Frontal cortex (tissue), 4 donors: ENCODE results near the gene SSH3. TPM values are rescaled to one million over a fixed set of nuclear protein-coding genes. Genes with fewer than 3 reads are reported as not detected.
"Not testable (repeated sequence)": the region's sequence is repeated elsewhere in the genome, so short reads cannot be mapped to it uniquely, and the experiment has no call there.

ENCODE experiments used
- DNase-seq, 2 donors: peaks; one replicate each; pipeline ENCODE4 v3.0.0; 2012; ENCODE audit warnings: low spot score in 2 of 2
- FAIRE-seq: peaks from 2 replicates; lab custom pipeline; 2012; peaks lifted over from hg19 to GRCh38; lab: Jason Lieb, UNC
- total RNA-seq: library from RNA; depleted of rRNA; stranded (reverse); fragments of >200 nt; gene quantifications from one replicate; pipeline ENCODE4 v1.2.3, GENCODE V29; 2014
- donor health status: control.
- donor health status: control.
- donor health status: control.

SSH3 gene
- total RNA-seq = 2.0 TPM

GRCh38 chr11:67303132-67303834 lies at the start of gene SSH3:
Gene SSH3 (plus strand): TSS chr11:67303530. CDS start chr11:67303626, 96 bp downstream.
- FAIRE-seq (no peak), DNase-seq (peak; percentile 80 to 81)

- FAIRE-seq (no peak), DNase-seq (no peak)
These were observed 49.3 kb upstream of the SSH3 start for GRCh38 chr11:67253872-67254624.

GRCh38 chr11:67254798-67255197 lies 48.5 kb upstream of the SSH3 start:
- no peak for FAIRE-seq

GRCh38 chr11:67255353-67255752 lies 48.0 kb upstream of the SSH3 start:
- DNase-seq (no peak), FAIRE-seq (no peak)

More at GRCh38 chr11:67254798-67255197, 48.5 kb upstream of the SSH3 start:
- DNase-seq = no peak

GRCh38 chr11:67255864-67256263 lies 47.5 kb upstream of the SSH3 start:
- FAIRE-seq (no peak), DNase-seq (no peak)

GRCh38 chr11:67256477-67257135 lies 46.7 kb upstream of the SSH3 start:
- FAIRE-seq (no peak), DNase-seq (no peak)

- no peak for DNase-seq
- FAIRE-seq = no peak
These were observed 42.9 kb upstream of the SSH3 start for GRCh38 chr11:67260406-67260805.

GRCh38 chr11:67260885-67261639 lies 42.3 kb upstream of the SSH3 start:
- not testable (repeated sequence) for FAIRE-seq
- DNase-seq = peak; percentile 68 to 76

GRCh38 chr11:67261640-67261945 lies 41.7 kb upstream of the SSH3 start:
- no peak for FAIRE-seq

GRCh38 chr11:67261946-67262681 lies 41.2 kb upstream of the SSH3 start:
- FAIRE-seq (no peak), DNase-seq (no peak)

More at GRCh38 chr11:67261640-67261945, 41.7 kb upstream of the SSH3 start:
- no peak for DNase-seq

GRCh38 chr11:67262731-67263675 lies 40.3 kb upstream of the SSH3 start:
- FAIRE-seq = no peak
- DNase-seq = peak; percentile 87 to 90

- DNase-seq = no peak
- no peak for FAIRE-seq
These were observed 39.1 kb upstream of the SSH3 start for GRCh38 chr11:67264260-67264659.

GRCh38 chr11:67264877-67265632 lies 38.3 kb upstream of the SSH3 start:
- no peak for DNase-seq
- no peak for FAIRE-seq

GRCh38 chr11:67265633-67266448 lies 37.5 kb upstream of the SSH3 start:
- DNase-seq (peak; percentile 91), FAIRE-seq (no peak)

GRCh38 chr11:67266449-67267187 lies 36.7 kb upstream of the SSH3 start, which contains the start of gene GRK2:
Gene GRK2 (plus strand): TSS chr11:67266473. CDS start chr11:67266700, 227 bp downstream.
- DNase-seq (no peak), FAIRE-seq (no peak)
